Measurements from ENCODE around the gene PLD4. TPM values are rescaled to one million over a fixed set of nuclear protein-coding genes. Genes with fewer than 3 reads are reported as not detected.
A peak's percentile ranks its signal among the peaks of the same experiment; 100 is the strongest.

Gene PLD4
- total RNA-seq, 4 donors from 2014 or later: 1.7 to 4.1 TPM; not detected in 2

DNA sequence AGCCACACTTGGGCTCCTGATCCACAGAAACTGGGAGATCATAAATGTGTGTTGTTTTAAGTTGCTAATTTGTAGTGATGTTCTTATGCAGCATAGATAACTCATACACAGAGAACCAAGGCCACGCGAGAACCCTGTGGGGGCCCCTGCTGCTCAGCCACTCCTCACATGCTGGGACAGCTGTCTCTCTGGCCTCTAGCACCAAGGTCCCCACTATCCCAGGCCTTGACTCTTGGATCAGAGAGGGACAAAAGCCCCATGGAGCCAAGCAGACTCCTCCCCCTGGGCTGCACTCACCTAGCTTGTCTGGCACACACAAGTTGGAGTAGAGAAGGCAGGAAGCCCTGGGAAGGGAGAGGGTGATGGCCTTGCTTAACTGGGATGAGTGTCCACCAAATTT is 11.3 kb downstream of the PLD4 start:
- no peak overlapping the region for H3K4me3 ChIP-seq
- no peaks in the 10 kb centered on the region for H3K36me3 ChIP-seq
- H3K9me3 ChIP-seq: no peaks in the 10 kb centered on the region
- H3K27ac ChIP-seq: no peak overlapping the region
- peaks cover 0 to 9% (median 4%) of the 10 kb centered on the region in 4 donors for H3K4me1 ChIP-seq
- DNase-seq: no peak
- no peaks in the 10 kb centered on the region for H3K27me3 ChIP-seq
- TF ChIP-seq CTCF (IDR thresholded peaks at IDR 0.05) (no peak), POLR2A (IDR thresholded peaks at IDR 0.05) (no peak)

DNA sequence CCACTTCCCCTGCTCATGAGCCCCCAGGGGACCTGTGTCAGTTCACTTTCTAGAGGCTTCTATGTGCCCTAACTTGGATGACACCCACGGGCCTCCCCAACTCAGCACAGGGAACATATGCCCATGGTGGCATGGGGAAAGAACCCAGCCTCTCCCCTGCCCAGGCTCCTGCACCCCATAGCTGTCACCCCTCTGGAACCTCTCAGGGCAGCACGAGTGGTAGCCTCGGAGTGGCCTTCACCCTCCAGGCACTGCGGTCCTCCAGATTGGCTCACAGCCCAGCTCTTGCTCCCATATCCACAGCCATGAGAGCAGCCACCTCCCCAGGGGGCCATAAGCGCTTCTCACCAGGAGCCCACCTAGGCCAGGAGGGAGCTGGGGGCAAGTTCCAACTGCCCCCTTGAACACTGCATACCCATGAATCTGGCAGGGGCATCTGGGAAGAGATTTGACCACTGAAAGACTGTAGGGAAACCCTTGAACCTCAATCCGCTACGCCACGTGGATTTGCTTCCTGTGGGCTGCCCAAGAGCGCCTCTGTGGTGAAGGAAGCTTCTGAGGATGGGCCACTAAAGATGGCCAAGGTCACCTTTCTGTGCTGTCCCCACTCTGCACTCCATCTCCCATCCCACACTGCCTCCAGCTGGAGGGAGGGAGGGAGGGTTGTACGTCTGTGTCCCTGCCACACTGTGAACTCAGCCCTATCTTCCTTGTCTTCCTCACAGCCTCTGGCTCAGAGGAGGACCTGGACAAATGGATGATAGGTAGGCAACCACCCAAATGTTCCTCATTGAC is 11.9 kb downstream of the PLD4 start:
- Histone ChIP-seq H3K27ac (no peak overlapping the region), H3K9me3 (no peaks in the 10 kb centered on the region), H3K4me1 (peaks cover 0 to 9% (median 4%) of the 10 kb centered on the region in 4 donors), H3K27me3 (no peaks in the 10 kb centered on the region), H3K4me3 (no peak overlapping the region), H3K36me3 (no peaks in the 10 kb centered on the region)
- peak in 1 of 3 donors; percentile 37 for DNase-seq
- no peak for TF ChIP-seq CTCF (IDR thresholded peaks at IDR 0.05)
- TF ChIP-seq POLR2A (IDR thresholded peaks at IDR 0.05): no peak

- H3K27ac ChIP-seq: no peak overlapping the region
- TF ChIP-seq POLR2A (IDR thresholded peaks at IDR 0.05) (no peak), CTCF (IDR thresholded peaks at IDR 0.05) (no peak)
- no peak overlapping the region for H3K4me3 ChIP-seq
- DNase-seq: peak in 1 of 3 donors; percentile 24
- H3K9me3 ChIP-seq: no peaks in the 10 kb centered on the region
- no peaks in the 10 kb centered on the region for H3K27me3 ChIP-seq
- peaks cover 0 to 9% (median 4%) of the 10 kb centered on the region in 4 donors for H3K4me1 ChIP-seq
- H3K36me3 ChIP-seq: no peaks in the 10 kb centered on the region
Observed at GRCh38 chr14:104937161-104937560, 12.5 kb downstream of the PLD4 start.

- no peaks in the 10 kb centered on the region for H3K27me3 ChIP-seq
- H3K4me3 ChIP-seq: no peak overlapping the region
- TF ChIP-seq POLR2A (IDR thresholded peaks at IDR 0.05) (no peak), CTCF (IDR thresholded peaks at IDR 0.05) (no peak)
- H3K4me1 ChIP-seq: peaks cover 0 to 5% (median 2%) of the 10 kb centered on the region in 4 donors
- H3K36me3 ChIP-seq: no peaks in the 10 kb centered on the region
- no peak for DNase-seq
- no peaks in the 10 kb centered on the region for H3K9me3 ChIP-seq
- H3K27ac ChIP-seq: no peak overlapping the region
Observed at GRCh38 chr14:104937694-104938365, 13.2 kb downstream of the PLD4 start.

- no peaks in the 10 kb centered on the region for H3K27me3 ChIP-seq
- H3K27ac ChIP-seq: no peak overlapping the region
- no peak overlapping the region for H3K4me3 ChIP-seq
- TF ChIP-seq CTCF (IDR thresholded peaks at IDR 0.05): no peak
- TF ChIP-seq POLR2A (IDR thresholded peaks at IDR 0.05): no peak
- no peak for DNase-seq
- no peaks in the 10 kb centered on the region for H3K9me3 ChIP-seq
- H3K4me1 ChIP-seq: no peaks in the 10 kb centered on the region
- H3K36me3 ChIP-seq: no peaks in the 10 kb centered on the region
Observed at GRCh38 chr14:104938436-104938835, 13.8 kb downstream of the PLD4 start.

All from Peyer's patch (tissue), 4 donors.